Adrenal gland (tissue), 5 donors: Measurements from ENCODE around the gene LDLRAP1.
"Not testable (repeated sequence)": the region's sequence is repeated elsewhere in the genome, so short reads cannot be mapped to it uniquely, and the experiment has no call there.

Source experiments
- POLR2A ChIP-seq, 2 donors: fragments of 450-650 bp; IDR thresholded peaks; one replicate each; pipeline ENCODE4 v1.6.1; 2017; ENCODE audit warnings: antibody characterized with exemption in 2 of 2, mild to moderate bottlenecking in 2 of 2, moderate library complexity in 1 of 2
- TF ChIP-seq, protein P1 (sequence below), 6 experiments: fragments of 450-650 bp in 4 of 6; fragments of 200-600 bp in 2 of 6; sonication (generic) in 1 of 6; IDR thresholded peaks; 1 replicate in 5 of 6; 2 replicates in 1 of 6; pipeline versions ENCODE4 v1.5.1 to v1.8.0; 2016 to 2021; ENCODE audit warnings: antibody characterized with exemption in 6 of 6, mild to moderate bottlenecking in 2 of 6, moderate library complexity in 1 of 6
- donor health status: DM: no; HTN: no; CAD: no.

DNA sequence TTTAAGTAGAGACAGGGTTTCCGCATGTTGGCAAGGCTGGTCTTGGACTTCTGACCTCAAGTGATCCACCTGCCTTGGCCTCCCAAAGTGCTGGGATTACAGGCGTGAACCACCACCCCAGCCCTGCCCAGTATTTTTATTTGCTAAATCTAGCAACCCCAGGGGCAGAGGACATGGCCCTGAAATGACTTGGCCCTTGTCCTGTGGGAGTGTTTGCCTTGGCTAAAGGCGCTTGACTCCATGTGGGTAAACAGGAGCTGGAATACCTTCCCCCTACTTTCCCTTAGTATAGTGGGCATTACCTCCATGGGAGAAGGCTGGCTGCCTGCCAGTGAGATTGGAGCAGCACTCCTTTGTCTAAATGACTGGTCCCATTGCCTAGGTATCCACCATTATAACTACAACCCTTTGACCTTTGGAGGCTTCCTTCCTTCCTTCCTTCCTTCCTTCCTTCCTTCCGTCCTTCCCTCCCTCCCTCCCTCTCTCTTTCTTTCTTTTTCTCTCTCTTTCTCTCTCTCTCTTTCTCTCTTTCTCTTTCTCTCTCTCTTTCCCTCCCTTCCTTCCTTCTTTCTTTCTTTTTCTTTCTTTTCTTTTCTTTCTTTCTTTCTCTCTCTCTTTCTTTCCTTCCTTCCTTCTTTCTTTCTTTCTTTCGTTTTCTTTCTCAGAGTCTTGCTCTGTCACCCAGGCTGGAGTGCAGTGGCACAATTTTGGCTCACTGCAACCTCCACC is 57.7 kb downstream of the LDLRAP1 start:
- TF ChIP-seq POLR2A (IDR thresholded peaks at IDR 0.05), result not testable (repeated sequence)
- TF ChIP-seq, protein P1, sequence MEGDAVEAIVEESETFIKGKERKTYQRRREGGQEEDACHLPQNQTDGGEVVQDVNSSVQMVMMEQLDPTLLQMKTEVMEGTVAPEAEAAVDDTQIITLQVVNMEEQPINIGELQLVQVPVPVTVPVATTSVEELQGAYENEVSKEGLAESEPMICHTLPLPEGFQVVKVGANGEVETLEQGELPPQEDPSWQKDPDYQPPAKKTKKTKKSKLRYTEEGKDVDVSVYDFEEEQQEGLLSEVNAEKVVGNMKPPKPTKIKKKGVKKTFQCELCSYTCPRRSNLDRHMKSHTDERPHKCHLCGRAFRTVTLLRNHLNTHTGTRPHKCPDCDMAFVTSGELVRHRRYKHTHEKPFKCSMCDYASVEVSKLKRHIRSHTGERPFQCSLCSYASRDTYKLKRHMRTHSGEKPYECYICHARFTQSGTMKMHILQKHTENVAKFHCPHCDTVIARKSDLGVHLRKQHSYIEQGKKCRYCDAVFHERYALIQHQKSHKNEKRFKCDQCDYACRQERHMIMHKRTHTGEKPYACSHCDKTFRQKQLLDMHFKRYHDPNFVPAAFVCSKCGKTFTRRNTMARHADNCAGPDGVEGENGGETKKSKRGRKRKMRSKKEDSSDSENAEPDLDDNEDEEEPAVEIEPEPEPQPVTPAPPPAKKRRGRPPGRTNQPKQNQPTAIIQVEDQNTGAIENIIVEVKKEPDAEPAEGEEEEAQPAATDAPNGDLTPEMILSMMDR (IDR thresholded peaks at IDR 0.05), result not testable (repeated sequence)
